HEK293T (cell line): Measurements from ENCODE around the gene ABHD13.

ENCODE experiments used
- ELF4 ChIP-seq: fragments of 450-650 bp; IDR thresholded peaks from 2 replicates; pipeline ENCODE4 v1.6.1; 2017; ENCODE audit warnings: antibody characterized with exemption
- FOXK2 ChIP-seq: fragments of 450-650 bp; IDR thresholded peaks from 2 replicates; pipeline ENCODE4 v1.6.1; 2016; ENCODE audit warnings: mild to moderate bottlenecking
- FOXM1 ChIP-seq: fragments of 450-650 bp; IDR thresholded peaks from 2 replicates; pipeline ENCODE4 v1.6.1; 2017; ENCODE audit warnings: mild to moderate bottlenecking, borderline replicate concordance
- LEF1 ChIP-seq: fragments of 450-650 bp; IDR thresholded peaks from 2 replicates; pipeline ENCODE4 v1.6.1; 2017; ENCODE audit warnings: mild to moderate bottlenecking, borderline replicate concordance
- SUZ12 ChIP-seq: fragments of 450-650 bp; IDR thresholded peaks from 2 replicates; pipeline ENCODE4 v1.6.1; 2016; ENCODE audit warnings: mild to moderate bottlenecking
- TARDBP ChIP-seq: fragments of 450-650 bp; IDR thresholded peaks from 2 replicates; pipeline ENCODE4 v1.6.1; 2016
- ZNF384 ChIP-seq: fragments of 450-650 bp; IDR thresholded peaks from 2 replicates; pipeline ENCODE4 v1.6.1; 2016
- TF ChIP-seq, protein P1 (sequence below): fragments of 450-650 bp; IDR thresholded peaks from 2 replicates; pipeline ENCODE4 v1.6.1; 2016

DNA sequence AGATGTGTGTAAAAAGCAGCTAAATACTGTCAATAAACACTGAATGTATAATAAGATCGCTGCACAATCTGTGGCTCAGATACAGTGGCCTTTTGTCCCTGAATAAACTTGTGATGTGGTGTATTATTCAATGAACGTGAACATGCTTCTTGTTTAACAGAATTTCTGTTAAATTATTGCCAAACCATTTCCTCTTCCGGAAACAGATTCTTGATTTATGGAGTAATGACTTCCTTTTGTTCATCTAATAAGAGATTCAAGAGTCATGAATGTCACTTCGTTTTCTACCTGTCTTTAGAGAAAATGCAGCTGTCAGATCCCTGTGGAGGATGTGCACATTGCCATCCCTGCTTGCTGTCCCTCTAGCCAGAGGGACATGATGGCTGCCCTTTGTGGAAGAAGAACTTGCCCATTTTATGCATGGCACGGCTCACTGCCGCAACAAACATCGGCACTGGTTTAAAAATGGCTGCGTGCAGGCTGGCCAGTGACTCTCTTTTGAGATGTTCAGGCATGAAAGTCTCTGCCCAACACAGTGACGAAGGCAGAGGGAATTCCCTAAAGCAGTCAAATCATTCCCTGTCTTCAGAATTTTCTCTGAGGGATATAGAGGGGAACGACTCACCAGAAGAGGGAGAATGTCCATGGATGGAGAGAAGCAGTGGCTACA, 48.3 kb downstream of the ABHD13 start:
- TF ChIP-seq TARDBP: no peak
- no peak for TF ChIP-seq SUZ12
- TF ChIP-seq FOXK2: no peak
- TF ChIP-seq LEF1: no peak
- TF ChIP-seq ZNF384: no peak
- TF ChIP-seq ELF4: no peak
- TF ChIP-seq, protein P1, sequence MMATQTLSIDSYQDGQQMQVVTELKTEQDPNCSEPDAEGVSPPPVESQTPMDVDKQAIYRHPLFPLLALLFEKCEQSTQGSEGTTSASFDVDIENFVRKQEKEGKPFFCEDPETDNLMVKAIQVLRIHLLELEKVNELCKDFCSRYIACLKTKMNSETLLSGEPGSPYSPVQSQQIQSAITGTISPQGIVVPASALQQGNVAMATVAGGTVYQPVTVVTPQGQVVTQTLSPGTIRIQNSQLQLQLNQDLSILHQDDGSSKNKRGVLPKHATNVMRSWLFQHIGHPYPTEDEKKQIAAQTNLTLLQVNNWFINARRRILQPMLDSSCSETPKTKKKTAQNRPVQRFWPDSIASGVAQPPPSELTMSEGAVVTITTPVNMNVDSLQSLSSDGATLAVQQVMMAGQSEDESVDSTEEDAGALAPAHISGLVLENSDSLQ: no peak
- no peak for TF ChIP-seq FOXM1
